ENCODE measurements around the gene GDPD4. TPM values are rescaled to one million over a fixed set of nuclear protein-coding genes. Genes with fewer than 3 reads are reported as not detected.

The GDPD4 gene
- polyA plus RNA-seq, 2 of the 4 experiments (the other 2 are of a cell fraction), result not detected

DNA sequence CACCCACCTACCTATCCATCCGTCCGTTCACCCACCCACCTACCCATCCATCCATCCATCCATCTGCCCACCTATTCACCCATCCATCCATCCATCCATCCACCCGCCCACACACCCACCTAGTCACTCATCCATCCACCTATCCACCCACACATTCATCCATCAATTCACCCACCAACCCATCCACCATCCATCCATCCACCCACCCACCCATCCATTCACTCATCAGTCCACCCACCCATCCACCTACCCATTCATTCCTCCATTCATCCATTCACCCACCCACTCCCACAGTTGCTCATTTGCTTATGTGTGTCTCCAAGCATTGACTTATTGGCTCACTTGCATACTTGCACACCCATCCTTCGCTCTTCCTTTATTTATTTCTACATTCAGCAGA, 123.3 kb downstream of the GDPD4 start:
- 63% methylated on average over 4 of the region's 4 CpGs for WGBS (ENCODE audit: missing lambda C conversion rate)
- Histone ChIP-seq H3K27ac (no peak overlapping the region), H3K4me1 (no peaks in the 10 kb centered on the region), H3K4me2 (no peak overlapping the region), H3K9me3 (no peaks in the 10 kb centered on the region), H3K4me3 (no peak overlapping the region)
- CTCF ChIA-PET, result interaction anchor here (0.6 to 8.6 kb wide), 3 partner anchors 11 to 269 kb away, joined by 4 to 90 read pairs (median 6); no protein-coding TSS in a partner anchor
- no peak for TF ChIP-seq HOXB13 (CRISPR knock-in tag; IDR thresholded peaks at IDR 0.05; ENCODE audit: low read depth)
- TF ChIP-seq MAZ (IDR thresholded peaks at IDR 0.05; ENCODE audit: borderline replicate concordance, low read depth, low read length), result no peak
- TF ChIP-seq SREBF2 (IDR thresholded peaks at IDR 0.05), result no peak
- TF ChIP-seq CEBPB (IDR thresholded peaks at IDR 0.05), result no peak
- FAIRE-seq (no peak), ATAC-seq (no peak), DNase-seq (ENCODE audit: low read depth in 1 of 2, low spot score in 1 of 2) (no peak)
- POLR2A ChIA-PET, result no interaction called here

DNA sequence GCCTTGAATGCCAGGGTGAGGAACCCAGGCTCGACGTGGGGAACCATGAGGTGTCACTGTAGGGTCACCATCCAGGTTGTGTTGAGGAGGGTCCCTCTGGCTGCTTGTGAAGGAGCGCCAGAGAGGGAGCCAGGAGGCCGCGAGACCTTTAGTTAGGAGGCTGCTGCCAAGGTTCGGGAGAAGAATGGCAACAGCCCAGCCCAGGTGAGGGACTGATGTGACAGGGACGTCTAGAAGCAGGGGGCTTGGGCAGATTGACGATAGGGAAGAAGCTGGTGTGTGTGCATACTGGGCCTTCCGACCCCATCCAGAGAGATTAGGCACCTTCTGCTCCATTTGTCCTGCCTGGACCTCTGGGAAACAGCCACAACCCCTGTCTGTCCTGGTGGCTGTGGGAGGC, 124.5 kb downstream of the GDPD4 start:
- H3K4me1 ChIP-seq, result no peaks in the 10 kb centered on the region
- CTCF ChIA-PET, result interaction anchor here (0.8 to 8.6 kb wide), 4 partner anchors 8 to 371 kb away, joined by 3 to 90 read pairs (median 6); no protein-coding TSS in a partner anchor
- H3K4me2 ChIP-seq, result no peak overlapping the region
- DNase-seq (ENCODE audit: low read depth in 1 of 2, low spot score in 1 of 2) (no peak), FAIRE-seq (no peak), ATAC-seq (no peak)
- 50% methylated on average over 9 of the region's 9 CpGs for WGBS (ENCODE audit: missing lambda C conversion rate)
- TF ChIP-seq, protein P1, sequence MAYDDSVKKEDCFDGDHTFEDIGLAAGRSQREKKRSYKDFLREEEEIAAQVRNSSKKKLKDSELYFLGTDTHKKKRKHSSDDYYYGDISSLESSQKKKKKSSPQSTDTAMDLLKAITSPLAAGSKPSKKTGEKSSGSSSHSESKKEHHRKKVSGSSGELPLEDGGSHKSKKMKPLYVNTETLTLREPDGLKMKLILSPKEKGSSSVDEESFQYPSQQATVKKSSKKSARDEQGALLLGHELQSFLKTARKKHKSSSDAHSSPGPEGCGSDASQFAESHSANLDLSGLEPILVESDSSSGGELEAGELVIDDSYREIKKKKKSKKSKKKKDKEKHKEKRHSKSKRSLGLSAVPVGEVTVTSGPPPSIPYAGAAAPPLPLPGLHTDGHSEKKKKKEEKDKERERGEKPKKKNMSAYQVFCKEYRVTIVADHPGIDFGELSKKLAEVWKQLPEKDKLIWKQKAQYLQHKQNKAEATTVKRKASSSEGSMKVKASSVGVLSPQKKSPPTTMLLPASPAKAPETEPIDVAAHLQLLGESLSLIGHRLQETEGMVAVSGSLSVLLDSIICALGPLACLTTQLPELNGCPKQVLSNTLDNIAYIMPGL (CRISPR knock-in tag; IDR thresholded peaks at IDR 0.05; ENCODE audit: borderline replicate concordance), result no peak
- TF ChIP-seq, protein P2, sequence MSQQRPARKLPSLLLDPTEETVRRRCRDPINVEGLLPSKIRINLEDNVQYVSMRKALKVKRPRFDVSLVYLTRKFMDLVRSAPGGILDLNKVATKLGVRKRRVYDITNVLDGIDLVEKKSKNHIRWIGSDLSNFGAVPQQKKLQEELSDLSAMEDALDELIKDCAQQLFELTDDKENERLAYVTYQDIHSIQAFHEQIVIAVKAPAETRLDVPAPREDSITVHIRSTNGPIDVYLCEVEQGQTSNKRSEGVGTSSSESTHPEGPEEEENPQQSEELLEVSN (IDR thresholded peaks at IDR 0.05; ENCODE audit: borderline replicate concordance, low read depth), result no peak
- TF ChIP-seq RAD21 (conservative IDR thresholded peaks at IDR 0.05 in 1 of 2, IDR thresholded peaks at IDR 0.05 in 1 of 2) (no peak), ATOH8 (CRISPR knock-in tag; IDR thresholded peaks at IDR 0.05; ENCODE audit: low read depth) (no peak), GATA3 (IDR thresholded peaks at IDR 0.05; ENCODE audit: borderline replicate concordance) (no peak), KDM1A (IDR thresholded peaks at IDR 0.05; ENCODE audit: low read depth) (no peak), JUNB (IDR thresholded peaks at IDR 0.05) (no peak), SREBF2 (IDR thresholded peaks at IDR 0.05) (no peak), MAZ (IDR thresholded peaks at IDR 0.05; ENCODE audit: borderline replicate concordance, low read depth, low read length) (no peak), NFE2L2 (conservative IDR thresholded peaks at IDR 0.05; ENCODE audit: low read length) (no peak), NR3C1 (IDR thresholded peaks at IDR 0.05) (no peak), TFCP2L1 (CRISPR knock-in tag; IDR thresholded peaks at IDR 0.05) (no peak), SMC3 (IDR thresholded peaks at IDR 0.05) (no peak), MAX (IDR thresholded peaks at IDR 0.05) (no peak)
- TF ChIP-seq, protein P3, sequence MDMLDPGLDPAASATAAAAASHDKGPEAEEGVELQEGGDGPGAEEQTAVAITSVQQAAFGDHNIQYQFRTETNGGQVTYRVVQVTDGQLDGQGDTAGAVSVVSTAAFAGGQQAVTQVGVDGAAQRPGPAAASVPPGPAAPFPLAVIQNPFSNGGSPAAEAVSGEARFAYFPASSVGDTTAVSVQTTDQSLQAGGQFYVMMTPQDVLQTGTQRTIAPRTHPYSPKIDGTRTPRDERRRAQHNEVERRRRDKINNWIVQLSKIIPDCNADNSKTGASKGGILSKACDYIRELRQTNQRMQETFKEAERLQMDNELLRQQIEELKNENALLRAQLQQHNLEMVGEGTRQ (IDR thresholded peaks at IDR 0.05), result no peak
- TF ChIP-seq, protein P4, sequence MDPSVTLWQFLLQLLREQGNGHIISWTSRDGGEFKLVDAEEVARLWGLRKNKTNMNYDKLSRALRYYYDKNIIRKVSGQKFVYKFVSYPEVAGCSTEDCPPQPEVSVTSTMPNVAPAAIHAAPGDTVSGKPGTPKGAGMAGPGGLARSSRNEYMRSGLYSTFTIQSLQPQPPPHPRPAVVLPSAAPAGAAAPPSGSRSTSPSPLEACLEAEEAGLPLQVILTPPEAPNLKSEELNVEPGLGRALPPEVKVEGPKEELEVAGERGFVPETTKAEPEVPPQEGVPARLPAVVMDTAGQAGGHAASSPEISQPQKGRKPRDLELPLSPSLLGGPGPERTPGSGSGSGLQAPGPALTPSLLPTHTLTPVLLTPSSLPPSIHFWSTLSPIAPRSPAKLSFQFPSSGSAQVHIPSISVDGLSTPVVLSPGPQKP (IDR thresholded peaks at IDR 0.05; ENCODE audit: low read depth, low read length), result no peak
- TF ChIP-seq, protein P5, sequence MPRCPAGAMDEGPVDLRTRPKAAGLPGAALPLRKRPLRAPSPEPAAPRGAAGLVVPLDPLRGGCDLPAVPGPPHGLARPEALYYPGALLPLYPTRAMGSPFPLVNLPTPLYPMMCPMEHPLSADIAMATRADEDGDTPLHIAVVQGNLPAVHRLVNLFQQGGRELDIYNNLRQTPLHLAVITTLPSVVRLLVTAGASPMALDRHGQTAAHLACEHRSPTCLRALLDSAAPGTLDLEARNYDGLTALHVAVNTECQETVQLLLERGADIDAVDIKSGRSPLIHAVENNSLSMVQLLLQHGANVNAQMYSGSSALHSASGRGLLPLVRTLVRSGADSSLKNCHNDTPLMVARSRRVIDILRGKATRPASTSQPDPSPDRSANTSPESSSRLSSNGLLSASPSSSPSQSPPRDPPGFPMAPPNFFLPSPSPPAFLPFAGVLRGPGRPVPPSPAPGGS (IDR thresholded peaks at IDR 0.05), result no peak
- H3K9me3 ChIP-seq, result no peaks in the 10 kb centered on the region
- POLR2A ChIA-PET, result no interaction called here
- no peak overlapping the region for H3K4me3 ChIP-seq
- H3K27ac ChIP-seq, result no peak overlapping the region
